A549 (cell line): ENCODE measurements around the gene GPT2.
"Not testable (repeated sequence)": the region's sequence is repeated elsewhere in the genome, so short reads cannot be mapped to it uniquely, and the experiment has no call there.

Experiments
- BCL3 ChIP-seq: fragments of >200 bp; sonication (Bioruptor Twin); formaldehyde crosslinking; IDR thresholded peaks from 3 replicates; pipeline ENCODE4 v1.6.1; 2016
- CTCF ChIP-seq: fragments of >200 bp; sonication (Bioruptor Twin); formaldehyde crosslinking; IDR thresholded peaks from 3 replicates; pipeline ENCODE4 v1.5.1; 2016
- ESRRA ChIP-seq: fragments of 150-350 bp; IDR thresholded peaks from 2 replicates; pipeline ENCODE4 v1.6.1; 2014; ENCODE audit warnings: mild to moderate bottlenecking, low read length, borderline replicate concordance
- FOXS1 ChIP-seq: fragments of 250-450 bp; sonication (Bioruptor Pico); IDR thresholded peaks from 2 replicates; pipeline ENCODE4 v1.5.0; 2020; ENCODE audit warnings: mild to moderate bottlenecking, moderate library complexity
- POLR2A ChIP-seq: IDR thresholded peaks from 2 replicates; pipeline ENCODE4 v1.6.1; 2012; ENCODE audit warnings: mild to moderate bottlenecking, low read length
- RAD21 ChIP-seq, 2 experiments: fragments of >200 bp in 1 of 2; sonication (Bioruptor Twin) in 1 of 2; formaldehyde crosslinking in 1 of 2; IDR thresholded peaks in 1 of 2; conservative IDR thresholded peaks in 1 of 2; 2 replicates in 1 of 2; 3 replicates in 1 of 2; pipeline ENCODE4 v1.6.1; 2012 to 2018; ENCODE audit warnings: inconsistent platforms in 1 of 2

GRCh38 chr16:46944713-46945112 lies 60.6 kb downstream of the GPT2 start:
- TF ChIP-seq POLR2A; FOXS1 (CRISPR knock-in tag); CTCF; BCL3; ESRRA; RAD21 (conservative IDR thresholded peaks at IDR 0.05 in 1 of 2, IDR thresholded peaks at IDR 0.05 in 1 of 2): not testable (repeated sequence)
